Measurements from ENCODE around the gene STK32B. TPM values are rescaled to one million over a fixed set of nuclear protein-coding genes. Genes with fewer than 3 reads are reported as not detected.
"Not testable (repeated sequence)": the region's sequence is repeated elsewhere in the genome, so short reads cannot be mapped to it uniquely, and the experiment has no call there.

STK32B gene
- total RNA-seq, 1 donor from 2014 or later, result 0.56 TPM

- H3K9me3 Mint-ChIP-seq (ENCODE audit: unreplicated experiment), result no peaks in the 10 kb centered on the region
- H3K27me3 Mint-ChIP-seq (ENCODE audit: unreplicated experiment), result no peaks in the 10 kb centered on the region
- no peaks in the 10 kb centered on the region for H3K4me1 Mint-ChIP-seq (ENCODE audit: unreplicated experiment)
- TF ChIP-seq, protein P1, sequence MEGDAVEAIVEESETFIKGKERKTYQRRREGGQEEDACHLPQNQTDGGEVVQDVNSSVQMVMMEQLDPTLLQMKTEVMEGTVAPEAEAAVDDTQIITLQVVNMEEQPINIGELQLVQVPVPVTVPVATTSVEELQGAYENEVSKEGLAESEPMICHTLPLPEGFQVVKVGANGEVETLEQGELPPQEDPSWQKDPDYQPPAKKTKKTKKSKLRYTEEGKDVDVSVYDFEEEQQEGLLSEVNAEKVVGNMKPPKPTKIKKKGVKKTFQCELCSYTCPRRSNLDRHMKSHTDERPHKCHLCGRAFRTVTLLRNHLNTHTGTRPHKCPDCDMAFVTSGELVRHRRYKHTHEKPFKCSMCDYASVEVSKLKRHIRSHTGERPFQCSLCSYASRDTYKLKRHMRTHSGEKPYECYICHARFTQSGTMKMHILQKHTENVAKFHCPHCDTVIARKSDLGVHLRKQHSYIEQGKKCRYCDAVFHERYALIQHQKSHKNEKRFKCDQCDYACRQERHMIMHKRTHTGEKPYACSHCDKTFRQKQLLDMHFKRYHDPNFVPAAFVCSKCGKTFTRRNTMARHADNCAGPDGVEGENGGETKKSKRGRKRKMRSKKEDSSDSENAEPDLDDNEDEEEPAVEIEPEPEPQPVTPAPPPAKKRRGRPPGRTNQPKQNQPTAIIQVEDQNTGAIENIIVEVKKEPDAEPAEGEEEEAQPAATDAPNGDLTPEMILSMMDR (IDR thresholded peaks at IDR 0.05; ENCODE audit: unreplicated experiment), result no peak
- no peak overlapping the region for H3K4me3 Mint-ChIP-seq (ENCODE audit: unreplicated experiment)
- no peak for DNase-seq (ENCODE audit: low spot score)
- H3K36me3 Mint-ChIP-seq (ENCODE audit: low read depth, unreplicated experiment), result no peaks in the 10 kb centered on the region
- H3K27ac Mint-ChIP-seq (ENCODE audit: unreplicated experiment), result no peak overlapping the region
Observed at GRCh38 chr4:5276475-5277075, 225.3 kb downstream of the STK32B start.

DNA sequence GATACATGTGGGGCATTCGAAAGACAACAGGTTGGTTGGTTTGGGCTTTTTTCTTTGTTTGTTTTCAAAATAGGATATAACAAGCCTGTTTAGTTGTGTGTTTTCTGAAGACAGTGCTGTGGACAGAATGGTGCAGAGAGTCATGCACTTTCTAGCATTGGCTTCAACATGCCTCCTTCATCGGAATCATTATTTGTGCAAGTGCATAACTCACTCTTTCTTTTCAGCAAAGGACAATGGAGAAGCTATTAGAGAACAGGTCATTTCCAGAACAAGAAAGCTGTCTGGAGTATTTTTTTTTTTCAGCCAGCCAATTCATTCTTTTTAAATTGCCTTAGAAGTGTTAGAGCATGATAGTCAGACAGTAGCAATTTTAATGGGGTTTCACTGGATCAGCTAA is 225.8 kb downstream of the STK32B start:
- Mint-ChIP-seq H3K36me3 (ENCODE audit: low read depth, unreplicated experiment) (no peaks in the 10 kb centered on the region), H3K4me1 (ENCODE audit: unreplicated experiment) (no peaks in the 10 kb centered on the region), H3K9me3 (ENCODE audit: unreplicated experiment) (no peaks in the 10 kb centered on the region), H3K27ac (ENCODE audit: unreplicated experiment) (no peak overlapping the region), H3K27me3 (ENCODE audit: unreplicated experiment) (no peaks in the 10 kb centered on the region), H3K4me3 (ENCODE audit: unreplicated experiment) (no peak overlapping the region)
- no peak for DNase-seq (ENCODE audit: low spot score)
- TF ChIP-seq, protein P1 (IDR thresholded peaks at IDR 0.05; ENCODE audit: unreplicated experiment), result no peak

- H3K36me3 Mint-ChIP-seq (ENCODE audit: low read depth, unreplicated experiment), result no peaks in the 10 kb centered on the region
- H3K9me3 Mint-ChIP-seq (ENCODE audit: unreplicated experiment), result no peaks in the 10 kb centered on the region
- H3K4me3 Mint-ChIP-seq (ENCODE audit: unreplicated experiment), result no peak overlapping the region
- peaks cover 2% of the 10 kb centered on the region for H3K4me1 Mint-ChIP-seq (ENCODE audit: unreplicated experiment)
- TF ChIP-seq, protein P1 (IDR thresholded peaks at IDR 0.05; ENCODE audit: unreplicated experiment), result no peak
- H3K27me3 Mint-ChIP-seq (ENCODE audit: unreplicated experiment), result no peaks in the 10 kb centered on the region
- H3K27ac Mint-ChIP-seq (ENCODE audit: unreplicated experiment), result no peak overlapping the region
- no peak for DNase-seq (ENCODE audit: low spot score)
Observed at GRCh38 chr4:5278213-5278612, 226.9 kb downstream of the STK32B start.

- not testable (repeated sequence) for DNase-seq (ENCODE audit: low spot score); H3K4me1 Mint-ChIP-seq (ENCODE audit: unreplicated experiment); H3K9me3 Mint-ChIP-seq (ENCODE audit: unreplicated experiment); H3K27ac Mint-ChIP-seq (ENCODE audit: unreplicated experiment); H3K36me3 Mint-ChIP-seq (ENCODE audit: low read depth, unreplicated experiment); H3K4me3 Mint-ChIP-seq (ENCODE audit: unreplicated experiment); H3K27me3 Mint-ChIP-seq (ENCODE audit: unreplicated experiment)
Observed at GRCh38 chr4:5280069-5280468, 228.8 kb downstream of the STK32B start.

GRCh38 chr4:5280828-5281227 is 229.5 kb downstream of the STK32B start:
- no peaks in the 10 kb centered on the region for H3K36me3 Mint-ChIP-seq (ENCODE audit: low read depth, unreplicated experiment)
- H3K4me1 Mint-ChIP-seq (ENCODE audit: unreplicated experiment), result peaks cover 5% of the 10 kb centered on the region
- no peak overlapping the region for H3K27ac Mint-ChIP-seq (ENCODE audit: unreplicated experiment)
- DNase-seq (ENCODE audit: low spot score), result no peak
- TF ChIP-seq, protein P1 (IDR thresholded peaks at IDR 0.05; ENCODE audit: unreplicated experiment), result no peak
- no peak overlapping the region for H3K4me3 Mint-ChIP-seq (ENCODE audit: unreplicated experiment)
- peaks cover 1% of the 10 kb centered on the region for H3K27me3 Mint-ChIP-seq (ENCODE audit: unreplicated experiment)
- no peaks in the 10 kb centered on the region for H3K9me3 Mint-ChIP-seq (ENCODE audit: unreplicated experiment)
